ENCODE results near the gene BCO1. TPM values are rescaled to one million over a fixed set of nuclear protein-coding genes. Genes with fewer than 3 reads are reported as not detected.
"Not testable (repeated sequence)": the region's sequence is repeated elsewhere in the genome, so short reads cannot be mapped to it uniquely, and the experiment has no call there.

BCO1 gene
- total RNA-seq, 1 experiment from 2014 or later: not detected

DNA sequence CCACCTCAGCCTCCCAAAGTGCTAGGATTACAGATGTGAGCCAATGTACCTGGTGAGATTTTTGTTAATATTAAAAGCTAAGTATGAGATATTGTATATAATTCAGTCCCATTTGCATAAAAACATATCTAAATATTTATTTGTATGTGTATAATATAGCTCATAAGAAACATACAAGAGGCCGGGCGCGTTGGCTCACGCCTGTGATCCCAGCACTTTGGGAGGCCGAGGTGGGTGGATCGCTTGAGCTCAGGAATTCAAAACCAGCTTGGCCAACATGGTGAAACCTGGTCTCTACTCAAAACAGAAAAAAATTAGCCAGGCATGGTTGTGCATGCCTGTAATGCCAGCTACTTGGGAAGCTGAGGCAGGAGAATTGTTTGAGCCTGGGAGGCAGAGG lies 16.8 kb upstream of the BCO1 start:
- H3K27me3 ChIP-seq: no peaks in the 10 kb centered on the region
- no peak for DNase-seq
- no peaks in the 10 kb centered on the region for H3K36me3 ChIP-seq

DNA sequence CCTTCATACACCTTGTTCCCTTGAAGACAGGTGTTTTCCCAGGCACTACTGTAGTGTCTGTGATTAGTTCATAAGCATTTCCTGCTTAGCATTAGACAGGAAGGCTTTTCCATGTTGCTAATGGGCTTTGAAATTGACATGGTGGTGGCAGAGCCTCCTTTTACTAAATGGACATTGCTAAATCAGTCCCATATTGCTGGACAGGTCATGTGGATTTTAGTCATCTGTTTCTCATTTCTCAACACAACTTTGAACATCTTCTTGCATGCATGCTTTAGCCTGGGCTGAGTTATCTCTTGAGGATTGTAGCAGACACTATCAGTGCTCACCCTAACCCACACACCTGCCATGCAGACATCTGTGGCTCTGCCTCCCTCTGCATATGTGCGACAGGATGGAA lies 13.7 kb upstream of the BCO1 start:
- no peaks in the 10 kb centered on the region for H3K36me3 ChIP-seq
- DNase-seq: no peak
- no peaks in the 10 kb centered on the region for H3K27me3 ChIP-seq
- no peaks in the 10 kb centered on the region for H3K9me3 ChIP-seq
- H3K4me3 ChIP-seq: no peak overlapping the region

More for the DNA sequence above, 16.8 kb upstream of the BCO1 start:
- Histone ChIP-seq H3K4me3 (no peak overlapping the region), H3K9me3 (no peaks in the 10 kb centered on the region)

DNA sequence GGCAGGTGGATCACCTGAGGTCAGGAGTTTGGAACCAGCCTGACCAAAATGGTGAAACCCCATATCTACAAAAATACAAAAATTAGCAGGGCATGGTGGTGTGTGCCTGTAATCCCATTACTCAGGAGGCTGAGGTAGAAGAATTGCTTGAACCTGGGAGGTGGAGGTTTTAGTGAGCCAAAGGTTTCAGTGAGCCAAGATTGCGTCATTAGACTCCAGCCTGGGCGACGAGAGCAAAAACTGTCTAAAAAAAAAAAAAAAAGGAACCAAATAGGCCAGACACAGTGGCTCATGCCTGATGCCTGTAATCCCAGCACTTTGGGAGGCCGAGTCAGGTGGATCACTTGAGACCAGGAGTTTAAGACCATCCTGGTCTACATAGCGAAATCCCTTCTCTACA lies 12.8 kb upstream of the BCO1 start:
- H3K27me3 ChIP-seq, H3K9me3 ChIP-seq, H3K4me3 ChIP-seq, DNase-seq, H3K36me3 ChIP-seq: not testable (repeated sequence)

DNA sequence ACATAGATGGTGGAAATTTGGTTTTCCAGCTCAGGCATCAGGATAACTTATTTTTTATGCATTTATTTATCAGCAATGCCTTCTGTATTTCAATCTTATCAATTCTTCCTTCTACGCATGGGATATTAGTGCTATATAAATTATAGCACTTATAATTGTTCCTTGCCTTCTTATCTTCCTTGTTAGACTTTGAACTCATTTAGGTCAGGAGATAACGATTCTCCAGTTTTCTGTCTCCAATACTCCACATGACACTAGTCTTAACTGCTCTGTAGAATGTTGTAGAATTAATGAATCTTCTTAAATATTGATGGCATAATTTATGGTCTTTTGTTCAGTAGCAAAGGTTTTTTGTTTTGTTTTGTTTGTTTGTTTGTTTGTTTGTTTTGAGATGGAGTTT lies 10.7 kb upstream of the BCO1 start:
- no peaks in the 10 kb centered on the region for H3K36me3 ChIP-seq
- no peak for DNase-seq

DNA sequence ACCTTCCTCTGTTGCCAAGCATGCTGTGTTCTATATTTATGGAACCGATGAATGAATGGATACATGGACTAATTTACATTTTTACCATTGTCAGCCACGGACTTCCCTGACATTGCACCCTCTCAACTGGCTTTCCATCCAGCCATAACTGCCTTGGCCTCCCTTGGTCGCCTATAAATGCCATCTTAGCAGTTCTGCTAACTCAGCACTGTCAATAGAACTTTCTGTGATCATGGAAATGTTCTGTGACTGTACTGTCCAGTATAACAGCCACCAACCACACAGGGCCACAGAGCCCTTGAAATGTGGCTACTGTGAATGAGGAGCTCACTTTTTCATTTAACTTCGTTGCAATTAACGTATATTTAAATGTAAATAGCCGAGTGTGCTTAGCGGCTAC lies 8.7 kb upstream of the BCO1 start:
- no peaks in the 10 kb centered on the region for H3K27me3 ChIP-seq
- H3K36me3 ChIP-seq: no peaks in the 10 kb centered on the region
- DNase-seq: no peak
- H3K4me3 ChIP-seq: no peak overlapping the region
- H3K9me3 ChIP-seq: no peaks in the 10 kb centered on the region

More for the DNA sequence above, 10.7 kb upstream of the BCO1 start:
- Histone ChIP-seq H3K4me3 (no peak overlapping the region), H3K9me3 (no peaks in the 10 kb centered on the region), H3K27me3 (no peaks in the 10 kb centered on the region)

DNA sequence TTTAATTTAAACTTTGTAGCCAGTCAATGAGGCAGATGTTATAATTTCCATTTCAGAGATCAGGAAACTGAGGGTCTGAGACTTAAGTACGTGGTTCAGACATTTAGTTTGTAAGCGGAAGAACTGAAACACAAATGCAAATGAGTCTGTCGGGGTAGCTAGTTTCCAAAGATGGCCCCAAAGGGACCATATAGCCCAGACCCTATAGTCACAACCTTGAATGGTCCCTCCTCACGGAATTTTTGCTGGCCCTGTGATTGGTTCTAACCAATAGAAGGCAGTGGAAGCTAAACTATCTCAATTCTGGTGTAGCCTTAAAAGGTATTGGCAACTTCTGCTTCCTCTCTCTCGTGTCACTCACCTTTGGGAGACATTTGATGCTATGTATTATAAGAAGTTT lies 7.5 kb upstream of the BCO1 start:
- no peak for DNase-seq
- no peak overlapping the region for H3K4me3 ChIP-seq
- no peaks in the 10 kb centered on the region for H3K9me3 ChIP-seq
- no peaks in the 10 kb centered on the region for H3K36me3 ChIP-seq
- no peaks in the 10 kb centered on the region for H3K27me3 ChIP-seq

DNA sequence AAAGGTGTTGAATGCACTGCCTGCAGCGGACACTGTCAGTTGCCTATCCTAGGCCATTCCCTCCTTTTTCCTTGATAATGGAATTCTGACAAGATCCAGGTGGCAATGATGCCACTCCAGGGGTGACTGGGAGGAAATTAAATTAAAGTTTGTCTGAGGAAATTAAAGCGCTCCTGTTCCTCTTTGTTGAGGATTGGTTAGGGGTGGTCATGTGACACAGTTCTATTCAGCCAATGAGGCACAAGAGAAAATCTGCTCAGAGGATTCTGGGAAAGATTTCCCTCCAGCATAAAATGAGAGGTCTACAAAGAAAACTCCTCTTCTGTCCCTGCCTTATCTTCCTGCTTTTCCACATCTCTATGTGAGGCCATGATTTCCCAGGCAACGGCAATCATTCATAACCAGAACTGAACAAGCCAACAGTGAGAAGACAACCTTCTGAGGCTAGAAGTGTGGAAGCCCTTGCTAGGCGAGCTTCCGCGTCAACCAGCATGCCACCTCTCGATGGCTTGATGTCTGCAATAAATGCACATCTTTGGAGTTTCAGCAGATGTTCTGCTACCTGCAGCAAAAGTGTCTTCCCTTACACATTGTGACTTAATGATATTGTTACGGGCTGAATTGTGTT lies 5.6 kb upstream of the BCO1 start:
- no peaks in the 10 kb centered on the region for H3K27me3 ChIP-seq

DNA sequence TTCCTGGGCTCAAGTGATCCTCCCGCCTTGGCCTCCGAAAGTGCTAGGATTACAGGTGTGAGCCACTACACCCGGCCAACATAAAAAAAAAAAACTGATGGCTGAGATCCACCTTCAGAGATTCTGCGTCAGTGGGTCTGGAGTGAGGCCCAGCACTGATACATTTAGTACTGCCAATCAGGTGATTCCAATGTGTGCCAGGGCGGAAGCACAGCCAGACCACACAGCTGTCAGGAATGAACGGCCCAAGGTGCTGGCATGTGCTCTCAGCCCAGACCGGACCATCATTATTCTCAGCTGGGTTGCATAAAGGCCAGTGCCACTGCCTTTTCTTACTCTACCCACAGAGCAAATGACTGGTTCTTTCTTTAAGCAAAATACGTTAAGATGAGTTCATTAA lies 1.2 kb upstream of the BCO1 start:
- peak; percentile 81 for DNase-seq
- H3K9me3 ChIP-seq: no peaks in the 10 kb centered on the region
- no peaks in the 10 kb centered on the region for H3K36me3 ChIP-seq
- no peaks in the 10 kb centered on the region for H3K27me3 ChIP-seq
- no peak overlapping the region for H3K4me3 ChIP-seq

More for the DNA sequence above, 5.6 kb upstream of the BCO1 start:
- no peak for DNase-seq
- H3K36me3 ChIP-seq: no peaks in the 10 kb centered on the region
- no peaks in the 10 kb centered on the region for H3K9me3 ChIP-seq
- no peak overlapping the region for H3K4me3 ChIP-seq

DNA sequence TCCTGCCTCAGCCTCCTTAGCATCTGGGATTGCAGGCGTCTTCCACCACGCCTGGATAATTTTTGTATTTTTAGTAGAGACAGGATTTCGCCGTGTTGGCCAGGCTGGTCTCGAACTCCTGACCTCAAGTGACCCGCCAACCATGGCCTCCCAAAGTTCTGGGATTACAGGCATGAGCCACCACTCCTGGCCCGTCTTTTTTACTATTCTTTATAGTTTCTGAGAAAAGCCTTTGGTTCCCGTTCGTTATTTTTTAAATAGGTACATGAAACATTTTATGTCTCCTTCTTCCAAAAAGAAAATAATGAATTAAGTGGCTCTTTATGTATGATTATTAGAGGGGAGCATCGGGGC lies 570 bp upstream of the BCO1 start:
- no peaks in the 10 kb centered on the region for H3K9me3 ChIP-seq
- H3K36me3 ChIP-seq: no peaks in the 10 kb centered on the region
- no peak for DNase-seq
- H3K4me3 ChIP-seq: no peak overlapping the region
- no peaks in the 10 kb centered on the region for H3K27me3 ChIP-seq

DNA sequence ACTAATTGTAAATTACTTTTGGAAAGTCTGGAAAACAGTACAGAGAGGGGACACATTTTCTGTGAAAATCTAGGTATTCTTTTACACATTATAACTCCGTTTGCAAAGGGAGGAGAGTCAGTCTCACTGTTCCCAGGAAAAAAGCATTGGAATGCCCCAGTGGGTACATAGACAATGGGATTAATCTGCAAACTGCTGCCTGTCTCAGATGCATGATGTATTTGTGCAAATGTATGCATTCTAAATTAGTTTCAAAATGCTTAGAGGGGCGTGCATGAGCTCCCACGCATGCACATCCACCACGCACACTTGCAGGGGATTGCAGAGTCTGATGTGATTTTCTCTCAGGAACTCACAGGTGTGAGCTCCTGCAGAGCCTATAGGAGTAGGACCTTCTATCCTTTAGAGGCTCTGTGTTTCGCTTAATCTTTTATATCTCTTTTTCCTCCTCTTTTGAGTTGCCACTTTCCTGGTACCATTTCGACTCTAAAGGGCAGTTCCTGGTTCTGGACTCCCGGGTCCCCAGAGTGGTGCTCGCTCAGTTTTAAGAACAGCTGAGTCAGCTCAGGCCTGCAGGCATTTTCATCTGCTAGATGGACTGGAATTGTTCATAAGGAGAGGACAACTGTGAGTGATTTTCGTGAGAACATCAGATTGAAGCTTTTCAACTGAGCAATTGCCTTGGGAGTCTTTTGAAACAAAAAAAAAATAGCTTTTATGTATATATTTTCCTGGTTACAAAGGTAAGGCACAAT lies 1.1 kb downstream of the BCO1 start:
- Histone ChIP-seq H3K4me3 (no peak overlapping the region), H3K27me3 (no peaks in the 10 kb centered on the region), H3K36me3 (no peaks in the 10 kb centered on the region), H3K9me3 (no peaks in the 10 kb centered on the region)
- DNase-seq: no peak

DNA sequence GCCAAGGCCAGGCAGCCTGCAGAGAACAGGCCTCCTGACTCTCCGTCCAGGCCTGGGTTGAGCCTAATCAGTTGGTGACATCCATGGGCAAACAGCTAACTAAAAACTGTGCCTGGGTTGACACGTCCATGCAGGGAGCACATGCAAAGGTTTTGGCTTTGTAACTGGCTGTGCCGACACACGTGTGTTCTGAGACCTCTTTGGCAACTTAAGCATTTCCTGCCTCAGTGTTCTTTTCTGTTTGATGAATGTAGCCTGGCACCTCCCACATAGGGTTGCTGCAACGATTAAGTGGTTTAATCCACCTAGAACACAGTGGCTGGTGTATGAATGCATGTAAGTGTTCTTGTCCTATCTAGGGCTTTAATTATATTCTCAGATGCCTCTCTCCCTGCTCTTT lies 3.2 kb downstream of the BCO1 start:
- Histone ChIP-seq H3K36me3 (no peaks in the 10 kb centered on the region), H3K4me3 (no peak overlapping the region), H3K27me3 (no peaks in the 10 kb centered on the region), H3K9me3 (no peaks in the 10 kb centered on the region)
- DNase-seq: no peak

DNA sequence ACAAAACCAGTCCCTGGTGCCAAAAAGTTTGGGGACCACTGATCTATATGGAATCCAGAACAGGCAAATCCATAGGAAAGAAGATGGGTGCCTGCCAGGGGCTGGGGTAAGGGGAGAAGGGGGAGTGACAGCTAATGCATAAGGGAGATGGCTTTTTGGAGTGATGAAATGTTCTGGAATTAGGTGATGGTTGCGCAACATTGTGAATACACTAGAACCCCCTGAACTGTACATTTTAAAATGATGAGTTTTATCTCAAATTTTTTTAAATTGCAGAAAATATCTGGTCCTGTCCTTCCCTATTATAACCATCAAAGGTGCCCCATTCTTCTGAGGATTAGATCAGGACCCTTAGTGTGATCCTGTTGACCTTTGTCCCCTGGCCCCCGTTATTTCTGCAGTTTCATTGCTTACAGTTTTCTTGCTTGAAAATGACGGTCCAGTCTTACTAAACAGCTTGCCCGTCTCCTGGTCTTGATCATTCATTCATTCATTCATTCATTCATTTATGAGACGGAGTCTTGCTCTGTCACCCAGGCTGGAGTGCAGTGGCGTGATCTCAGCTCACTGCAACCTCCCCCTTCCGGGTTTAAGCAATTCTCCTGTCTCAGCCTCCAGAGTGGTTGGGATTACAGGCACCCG lies 4.6 kb downstream of the BCO1 start:
- Histone ChIP-seq H3K36me3 (no peaks in the 10 kb centered on the region), H3K27me3 (no peaks in the 10 kb centered on the region), H3K9me3 (no peaks in the 10 kb centered on the region), H3K4me3 (no peak overlapping the region)
- DNase-seq: no peak

DNA sequence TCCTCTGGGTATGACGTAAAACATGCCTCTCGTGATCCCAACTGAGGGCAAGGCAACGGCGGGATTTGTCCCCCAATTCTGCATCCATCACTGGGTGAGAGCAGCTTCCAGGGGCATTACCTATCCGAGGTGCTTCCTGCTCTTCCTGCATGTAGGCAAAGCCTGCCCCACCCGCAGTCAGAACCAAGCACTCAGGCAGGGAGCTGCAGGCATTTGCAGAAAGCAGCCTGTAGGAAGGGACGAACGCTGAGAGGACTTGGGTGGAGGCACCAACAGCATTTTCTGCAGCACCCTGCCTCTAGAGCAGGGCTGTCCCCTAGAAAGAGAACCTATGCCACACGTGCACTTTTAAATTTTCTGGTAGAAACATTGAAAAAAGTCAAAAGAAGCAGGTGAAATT lies 5.5 kb downstream of the BCO1 start:
- Histone ChIP-seq H3K27me3 (no peaks in the 10 kb centered on the region), H3K4me3 (no peak overlapping the region), H3K36me3 (no peaks in the 10 kb centered on the region), H3K9me3 (no peaks in the 10 kb centered on the region)
- DNase-seq: no peak

DNA sequence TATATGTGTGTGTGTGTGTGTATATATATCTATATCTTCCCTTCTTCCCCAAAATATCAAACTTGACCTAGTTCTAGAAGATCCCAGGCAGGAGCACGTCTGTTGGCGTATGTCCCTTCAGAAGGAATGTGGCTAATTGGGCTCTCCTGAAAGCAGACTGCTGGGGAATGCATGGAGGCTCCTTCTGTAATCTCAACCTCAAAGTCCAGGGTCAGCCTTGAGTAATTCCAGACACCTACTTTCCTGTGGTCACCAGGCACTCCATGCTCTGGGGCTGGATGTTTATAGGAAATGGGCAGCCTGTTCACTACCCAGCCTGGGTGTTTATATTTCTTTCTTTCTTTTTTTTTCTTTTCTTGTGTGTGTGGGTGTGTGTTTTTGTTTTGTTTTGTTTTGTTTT lies 13.4 kb downstream of the BCO1 start:
- Histone ChIP-seq H3K4me3 (no peak overlapping the region), H3K27me3 (no peaks in the 10 kb centered on the region), H3K9me3 (no peaks in the 10 kb centered on the region), H3K36me3 (no peaks in the 10 kb centered on the region)
- no peak for DNase-seq

DNA sequence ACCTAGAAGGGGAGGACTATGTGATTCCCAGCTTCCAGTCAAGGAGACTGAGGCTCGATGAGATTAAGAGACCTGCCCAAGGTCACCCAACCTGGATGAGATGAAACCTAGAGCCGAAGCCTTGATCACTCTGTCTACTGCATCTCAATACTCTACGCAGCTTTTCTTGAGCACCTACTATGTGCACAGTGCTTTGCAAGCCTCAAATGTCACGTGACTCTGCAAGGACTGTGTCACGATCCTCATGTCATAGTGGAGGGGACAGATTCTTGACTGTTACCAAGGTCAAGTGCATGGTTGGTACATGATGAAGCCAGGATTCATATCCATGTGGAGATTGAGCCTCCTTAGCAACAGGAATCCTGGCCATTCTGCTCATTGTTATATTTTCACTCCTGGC lies 14.7 kb downstream of the BCO1 start:
- Histone ChIP-seq H3K4me3 (no peak overlapping the region), H3K9me3 (no peaks in the 10 kb centered on the region), H3K27me3 (no peaks in the 10 kb centered on the region), H3K36me3 (no peaks in the 10 kb centered on the region)
- DNase-seq: no peak

DNA sequence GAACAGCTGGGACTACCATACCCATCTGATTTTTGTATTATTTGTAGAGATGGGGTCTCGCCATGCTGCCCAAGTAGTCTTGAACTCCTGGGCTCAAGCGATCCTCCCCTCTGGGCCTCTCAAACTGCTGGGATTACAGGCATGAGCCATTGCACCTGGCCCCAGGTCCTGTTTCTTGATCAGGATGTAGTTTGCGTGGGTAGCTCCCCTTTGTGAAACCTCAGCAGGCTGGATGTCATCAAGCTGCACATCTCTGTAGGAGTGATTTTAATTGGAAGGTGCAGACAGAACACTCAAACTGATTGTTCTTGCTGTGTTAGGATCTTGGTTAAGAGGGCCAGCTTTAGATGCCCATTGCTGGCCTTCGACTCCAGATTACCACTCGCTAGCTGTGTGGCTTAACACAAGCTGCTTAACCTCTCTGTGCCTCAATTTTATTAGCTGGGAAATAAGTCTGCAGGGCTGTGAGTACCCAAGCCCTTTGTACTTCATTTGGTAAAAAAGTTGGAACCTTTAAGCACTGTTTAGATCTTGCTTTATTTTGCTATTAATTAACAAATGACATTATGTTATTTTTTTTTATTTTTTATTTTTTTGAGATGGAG lies 16.5 kb downstream of the BCO1 start:
- Histone ChIP-seq H3K27me3 (no peaks in the 10 kb centered on the region), H3K4me3 (no peak overlapping the region), H3K9me3 (no peaks in the 10 kb centered on the region)

DNA sequence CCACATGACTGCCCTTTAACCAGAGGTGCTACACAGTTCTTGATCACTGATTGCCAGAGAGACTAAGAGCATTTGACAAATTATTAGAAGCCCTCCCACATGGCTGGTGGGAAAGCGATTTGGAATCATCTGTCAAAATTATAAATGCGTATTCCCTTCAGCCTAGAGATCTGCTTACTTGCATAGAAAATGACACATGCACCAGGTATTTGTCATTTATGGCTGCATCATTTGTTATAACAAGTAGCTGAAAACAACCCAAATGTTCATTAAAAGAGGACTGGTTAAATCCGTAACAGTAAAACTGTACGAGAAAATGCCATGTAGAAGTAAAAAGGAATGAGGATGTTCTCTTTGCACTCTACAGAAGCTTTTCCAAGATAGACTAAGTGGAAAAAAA lies 21.4 kb downstream of the BCO1 start:
- H3K9me3 ChIP-seq: no peaks in the 10 kb centered on the region
- H3K36me3 ChIP-seq: no peaks in the 10 kb centered on the region
- no peak overlapping the region for H3K4me3 ChIP-seq
- H3K27me3 ChIP-seq: no peaks in the 10 kb centered on the region
- DNase-seq: no peak

More for the DNA sequence above, 16.5 kb downstream of the BCO1 start:
- H3K36me3 ChIP-seq: no peaks in the 10 kb centered on the region
- no peak for DNase-seq
